NCI-H1417 (cell line): ENCODE data around the gene ZMIZ1.

Source experiments
- DNase-seq, 3 experiments: peaks; one replicate each; lab custom pipeline; 2025; lab: John Stamatoyannopoulos, UW

Gene ZMIZ1

GRCh38 chr10:79206300-79207095, 137.7 kb downstream of the ZMIZ1 start:
- no peak for DNase-seq

GRCh38 chr10:79207096-79207357, 138.3 kb downstream of the ZMIZ1 start:
- no peak for DNase-seq

GRCh38 chr10:79207726-79208125, 139.0 kb downstream of the ZMIZ1 start:
- no peak for DNase-seq

- no peak for DNase-seq
These were observed 139.7 kb downstream of the ZMIZ1 start for GRCh38 chr10:79208251-79208983.

- DNase-seq, result no peak
These were observed 140.6 kb downstream of the ZMIZ1 start for GRCh38 chr10:79209340-79209739.

- DNase-seq, result no peak
These were observed 141.1 kb downstream of the ZMIZ1 start for GRCh38 chr10:79209831-79210230.

GRCh38 chr10:79210672-79211071, 141.9 kb downstream of the ZMIZ1 start:
- DNase-seq, result no peak

GRCh38 chr10:79211616-79212015, 142.8 kb downstream of the ZMIZ1 start:
- no peak for DNase-seq

GRCh38 chr10:79215531-79215930, 146.8 kb downstream of the ZMIZ1 start:
- DNase-seq, result no peak

GRCh38 chr10:79219322-79219957, 150.7 kb downstream of the ZMIZ1 start:
- DNase-seq, result no peak

GRCh38 chr10:79220307-79220706, 151.5 kb downstream of the ZMIZ1 start:
- DNase-seq, result no peak

GRCh38 chr10:79221110-79222051, 152.6 kb downstream of the ZMIZ1 start:
- DNase-seq, result peak in 1 of 3 experiments; percentile 20

GRCh38 chr10:79222186-79222585, 153.4 kb downstream of the ZMIZ1 start:
- DNase-seq, result no peak

GRCh38 chr10:79223091-79224048, 154.6 kb downstream of the ZMIZ1 start:
- DNase-seq, result peak in 1 of 3 experiments; percentile 1

- DNase-seq, result no peak
These were observed 155.6 kb downstream of the ZMIZ1 start for GRCh38 chr10:79224263-79224949.

- no peak for DNase-seq
These were observed 156.2 kb downstream of the ZMIZ1 start for GRCh38 chr10:79224992-79225391.

- DNase-seq, result no peak
These were observed 157.9 kb downstream of the ZMIZ1 start for GRCh38 chr10:79226391-79227245.

- peak; percentile 59 to 87 (median 76) for DNase-seq
These were observed 160.3 kb downstream of the ZMIZ1 start for GRCh38 chr10:79229071-79229541.

- no peak for DNase-seq
These were observed 161.1 kb downstream of the ZMIZ1 start for GRCh38 chr10:79229830-79230327.
